Iris pigment epithelial cell (primary cell): ENCODE results near the gene TIGD2.
A peak's percentile ranks its signal among the peaks of the same experiment; 100 is the strongest.

Source experiments
- DNase-seq: peaks from one replicate; pipeline ENCODE4 v3.0.0-alpha.2; 2011; ENCODE audit warnings: low read depth

The TIGD2 gene

GRCh38 chr4:89110986-89111832, at the start of gene TIGD2:
Gene TIGD2, plus strand, starts transcription at chr4:89111533. Its CDS starts 1,442 bp downstream, at chr4:89112975.
- DNase-seq: peak; percentile 88

- DNase-seq: peak; percentile 36
Observed at GRCh38 chr4:89064848-89065247, 46.5 kb upstream of the TIGD2 start.

GRCh38 chr4:89067417-89067816, 43.9 kb upstream of the TIGD2 start:
- no peak for DNase-seq

GRCh38 chr4:89069481-89069880, 41.9 kb upstream of the TIGD2 start:
- DNase-seq: no peak

- no peak for DNase-seq
Observed at GRCh38 chr4:89070041-89070440, 41.3 kb upstream of the TIGD2 start.

- DNase-seq: no peak
Observed at GRCh38 chr4:89071311-89071710, 40.0 kb upstream of the TIGD2 start.

- DNase-seq: no peak
Observed at GRCh38 chr4:89072921-89073320, 38.4 kb upstream of the TIGD2 start.

GRCh38 chr4:89077761-89078160, 33.6 kb upstream of the TIGD2 start:
- DNase-seq: peak; percentile 37

GRCh38 chr4:89078300-89078699, 33.0 kb upstream of the TIGD2 start:
- no peak for DNase-seq

- DNase-seq: peak; percentile 21
Observed at GRCh38 chr4:89099034-89099433, 12.3 kb upstream of the TIGD2 start.

- DNase-seq: no peak
Observed at GRCh38 chr4:89099471-89099870, 11.9 kb upstream of the TIGD2 start.

GRCh38 chr4:89100853-89101252, 10.5 kb upstream of the TIGD2 start:
- no peak for DNase-seq

- peak; percentile 6 for DNase-seq
Observed at GRCh38 chr4:89101256-89102161, 9.8 kb upstream of the TIGD2 start.

- DNase-seq: no peak
Observed at GRCh38 chr4:89105726-89106125, 5.6 kb upstream of the TIGD2 start.

- no peak for DNase-seq
Observed at GRCh38 chr4:89108091-89108490, 3.2 kb upstream of the TIGD2 start.

GRCh38 chr4:89109841-89110540, 1.3 kb upstream of the TIGD2 start:
- no peak for DNase-seq

GRCh38 chr4:89110541-89110985, 770 bp upstream of the TIGD2 start:
- no peak for DNase-seq

- peak; percentile 98 for DNase-seq
Observed at GRCh38 chr4:89111833-89112563, 665 bp downstream of the TIGD2 start.

- DNase-seq: peak; percentile 19
Observed at GRCh38 chr4:89113415-89113814, 2.1 kb downstream of the TIGD2 start.

GRCh38 chr4:89114100-89114499, 2.8 kb downstream of the TIGD2 start:
- no peak for DNase-seq

GRCh38 chr4:89117115-89117514, 5.8 kb downstream of the TIGD2 start:
- no peak for DNase-seq

GRCh38 chr4:89119166-89119565, 7.8 kb downstream of the TIGD2 start:
- peak; percentile 74 for DNase-seq
